ENCODE data around the gene UNC5CL. TPM values are rescaled to one million over a fixed set of nuclear protein-coding genes. Genes with fewer than 3 reads are reported as not detected.

Gene UNC5CL, protein sequence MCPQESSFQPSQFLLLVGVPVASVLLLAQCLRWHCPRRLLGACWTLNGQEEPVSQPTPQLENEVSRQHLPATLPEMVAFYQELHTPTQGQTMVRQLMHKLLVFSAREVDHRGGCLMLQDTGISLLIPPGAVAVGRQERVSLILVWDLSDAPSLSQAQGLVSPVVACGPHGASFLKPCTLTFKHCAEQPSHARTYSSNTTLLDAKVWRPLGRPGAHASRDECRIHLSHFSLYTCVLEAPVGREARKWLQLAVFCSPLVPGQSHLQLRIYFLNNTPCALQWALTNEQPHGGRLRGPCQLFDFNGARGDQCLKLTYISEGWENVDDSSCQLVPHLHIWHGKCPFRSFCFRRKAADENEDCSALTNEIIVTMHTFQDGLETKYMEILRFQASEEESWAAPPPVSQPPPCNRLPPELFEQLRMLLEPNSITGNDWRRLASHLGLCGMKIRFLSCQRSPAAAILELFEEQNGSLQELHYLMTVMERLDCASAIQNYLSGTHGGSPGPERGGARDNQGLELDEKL
- 1 to 10 TPM in 1 of 2 donors, under 1 TPM in 1; 0.46 to 1.6 TPM for total RNA-seq

DNA sequence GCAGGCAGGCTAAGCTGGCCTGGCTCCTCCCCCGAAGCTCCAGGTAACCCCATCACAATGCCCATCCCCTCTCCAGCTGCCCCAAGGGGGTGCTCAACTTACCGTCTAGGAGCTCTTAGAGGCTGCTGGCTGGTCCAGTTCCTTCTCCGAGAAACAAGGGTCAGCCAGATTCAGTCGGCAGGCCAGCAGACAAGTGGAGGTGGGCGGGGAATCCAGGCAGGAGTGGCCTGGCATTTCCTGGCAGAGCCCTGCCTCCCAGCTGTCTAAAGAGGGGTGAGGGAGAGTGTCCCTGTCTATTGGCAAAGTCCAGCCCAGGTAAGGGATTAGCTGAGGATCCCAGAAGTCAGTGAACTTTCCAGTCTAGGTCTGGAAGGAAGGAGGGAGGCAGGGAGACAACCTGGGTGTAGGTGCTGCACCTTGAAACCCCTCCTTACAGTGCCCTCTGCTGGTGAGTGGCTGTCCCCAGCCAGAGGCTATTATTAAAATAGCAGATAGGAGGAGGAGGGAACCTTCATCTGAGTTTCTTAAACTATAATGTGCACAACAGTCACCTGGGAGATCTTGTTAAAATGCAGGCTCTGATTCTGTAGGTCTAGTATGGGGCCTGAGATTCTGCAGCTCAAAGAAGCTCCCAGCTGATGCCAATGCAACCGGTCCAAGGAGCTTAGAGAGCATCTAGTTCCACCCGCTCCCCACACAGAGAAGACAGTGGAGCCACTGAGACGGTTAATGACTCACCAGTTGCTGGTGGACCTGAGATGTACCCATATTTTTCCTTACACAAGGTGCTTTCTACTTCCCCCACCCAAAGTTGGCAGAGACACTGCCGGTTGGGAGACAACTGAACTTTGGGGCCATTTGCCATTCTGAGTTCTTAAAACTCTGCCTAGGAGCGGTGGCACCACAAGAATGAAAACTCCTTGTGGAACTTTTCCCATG, at the start of gene UNC5CL:
UNC5CL (minus strand) TSS at position 162 of the 939 bp plus-strand sequence. CDS start 4,147 bp downstream, outside the sequence.
- Histone ChIP-seq H3K27me3 (replicated peaks; ENCODE audit: insufficient read depth) (no peaks in the 10 kb centered on the region), H3K4me3 (no peak within 1 kb of the TSS), H3K9me3 (no peaks in the 10 kb centered on the region), H3K27ac (no peak within 1 kb of the TSS), H3K36me3 (no peaks in the 10 kb centered on the region), H3K4me1 (replicated peaks) (no peaks in the 10 kb centered on the region)
- intact Hi-C loops (cut with DNase I), result no loop called here
- DNase-seq (ENCODE audit: low spot score), result peak; percentile 29
- TF ChIP-seq CTCF (IDR thresholded peaks at IDR 0.05) (peak; percentile 39 to 60 (median 45)), POLR2A (IDR thresholded peaks at IDR 0.05) (no peak)
- 79% methylated on average over 10 of the region's 10 CpGs for WGBS

DNA sequence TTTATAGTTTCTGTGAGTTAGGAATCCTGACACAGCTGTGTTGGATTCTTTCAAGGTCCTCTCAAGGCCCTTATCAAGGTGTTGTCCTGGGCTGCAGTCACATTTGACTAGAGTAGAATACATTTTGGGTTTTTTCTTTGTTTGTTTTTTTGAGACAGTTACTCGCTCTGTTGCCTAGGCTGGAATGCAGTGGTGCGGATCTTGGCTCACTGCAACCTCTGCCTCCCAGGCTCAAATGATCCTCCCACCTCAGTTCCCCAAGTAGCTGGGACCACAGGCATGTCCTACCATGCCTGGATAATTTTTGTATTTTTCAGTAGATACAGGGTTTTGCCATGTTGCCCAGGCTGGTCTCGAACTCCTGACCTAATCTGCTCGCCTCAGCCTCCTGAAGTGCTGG, 49.4 kb upstream of the UNC5CL start:
- no peak for DNase-seq (ENCODE audit: low spot score)
- Histone ChIP-seq H3K27me3 (replicated peaks; ENCODE audit: insufficient read depth) (no peaks in the 10 kb centered on the region), H3K4me3 (no peak overlapping the region), H3K36me3 (peaks cover 0 to 5% of the 10 kb centered on the region in 2 donors), H3K27ac (no peak overlapping the region), H3K4me1 (replicated peaks) (no peaks in the 10 kb centered on the region), H3K9me3 (no peaks in the 10 kb centered on the region)
- 84% methylated on average over 4 of the region's 4 CpGs for WGBS
- no peak for TF ChIP-seq CTCF (IDR thresholded peaks at IDR 0.05)
- no peak for TF ChIP-seq POLR2A (IDR thresholded peaks at IDR 0.05)
- no peak for TF ChIP-seq POLR2AphosphoS5 (IDR thresholded peaks at IDR 0.05)
- intact Hi-C loops (cut with DNase I), result no loop called here

DNA sequence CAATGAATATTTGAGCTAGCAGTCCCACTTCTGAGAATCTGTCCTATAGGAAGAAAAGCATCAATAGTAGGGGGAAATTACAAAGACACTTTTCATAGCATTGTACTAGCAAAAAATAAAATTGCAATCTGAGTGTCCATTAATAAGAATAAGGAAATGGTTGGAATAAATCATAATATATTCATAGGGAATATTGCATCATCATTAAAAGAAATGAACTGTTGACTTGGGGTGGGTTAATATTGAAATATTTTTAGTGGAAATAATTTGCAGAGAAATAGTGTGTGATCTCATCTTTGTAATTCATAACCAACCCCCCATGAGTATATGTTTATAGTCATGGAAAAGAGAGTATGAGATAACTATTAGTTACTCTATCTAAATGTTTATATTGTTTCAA, 46.2 kb upstream of the UNC5CL start:
- H3K4me3 ChIP-seq, result no peak overlapping the region
- TF ChIP-seq CTCF (IDR thresholded peaks at IDR 0.05) (no peak), POLR2AphosphoS5 (IDR thresholded peaks at IDR 0.05) (no peak), POLR2A (IDR thresholded peaks at IDR 0.05) (no peak)
- no peak overlapping the region for H3K27ac ChIP-seq
- intact Hi-C loops (cut with DNase I), result no loop called here
- DNase-seq (ENCODE audit: low spot score), result no peak
- no peaks in the 10 kb centered on the region for H3K9me3 ChIP-seq
- no peaks in the 10 kb centered on the region for H3K4me1 ChIP-seq (replicated peaks)
- no peaks in the 10 kb centered on the region for H3K36me3 ChIP-seq
- no peaks in the 10 kb centered on the region for H3K27me3 ChIP-seq (replicated peaks; ENCODE audit: insufficient read depth)

DNA sequence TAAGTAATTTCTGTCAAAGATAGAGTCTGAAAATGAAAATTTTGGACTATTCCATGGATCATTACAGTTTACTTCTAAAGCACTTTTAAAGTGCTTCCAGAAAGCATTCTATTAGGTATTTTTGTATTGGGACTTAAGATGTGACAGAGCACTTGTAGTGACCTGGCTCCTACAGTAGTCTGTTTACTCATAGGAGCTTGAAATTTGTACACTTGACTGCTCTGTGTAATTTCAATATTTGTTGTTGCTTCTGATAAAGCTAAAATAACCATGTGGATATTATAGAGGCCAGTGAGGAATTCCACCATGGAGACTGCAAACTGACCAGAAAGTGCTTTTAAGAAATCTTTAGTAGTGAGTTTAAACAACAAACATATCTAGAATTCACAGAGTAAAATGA, 44.1 kb upstream of the UNC5CL start:
- no peak for DNase-seq (ENCODE audit: low spot score)
- no peak for TF ChIP-seq CTCF (IDR thresholded peaks at IDR 0.05)
- Histone ChIP-seq H3K27ac (no peak overlapping the region), H3K9me3 (no peaks in the 10 kb centered on the region), H3K4me3 (no peak overlapping the region), H3K4me1 (replicated peaks) (no peaks in the 10 kb centered on the region), H3K36me3 (no peaks in the 10 kb centered on the region), H3K27me3 (replicated peaks; ENCODE audit: insufficient read depth) (no peaks in the 10 kb centered on the region)
- intact Hi-C loops (cut with DNase I), result no loop called here
